ENCODE measurements around the gene MST1R.
A peak's percentile ranks its signal among the peaks of the same experiment; 100 is the strongest.

The MST1R gene

DNA sequence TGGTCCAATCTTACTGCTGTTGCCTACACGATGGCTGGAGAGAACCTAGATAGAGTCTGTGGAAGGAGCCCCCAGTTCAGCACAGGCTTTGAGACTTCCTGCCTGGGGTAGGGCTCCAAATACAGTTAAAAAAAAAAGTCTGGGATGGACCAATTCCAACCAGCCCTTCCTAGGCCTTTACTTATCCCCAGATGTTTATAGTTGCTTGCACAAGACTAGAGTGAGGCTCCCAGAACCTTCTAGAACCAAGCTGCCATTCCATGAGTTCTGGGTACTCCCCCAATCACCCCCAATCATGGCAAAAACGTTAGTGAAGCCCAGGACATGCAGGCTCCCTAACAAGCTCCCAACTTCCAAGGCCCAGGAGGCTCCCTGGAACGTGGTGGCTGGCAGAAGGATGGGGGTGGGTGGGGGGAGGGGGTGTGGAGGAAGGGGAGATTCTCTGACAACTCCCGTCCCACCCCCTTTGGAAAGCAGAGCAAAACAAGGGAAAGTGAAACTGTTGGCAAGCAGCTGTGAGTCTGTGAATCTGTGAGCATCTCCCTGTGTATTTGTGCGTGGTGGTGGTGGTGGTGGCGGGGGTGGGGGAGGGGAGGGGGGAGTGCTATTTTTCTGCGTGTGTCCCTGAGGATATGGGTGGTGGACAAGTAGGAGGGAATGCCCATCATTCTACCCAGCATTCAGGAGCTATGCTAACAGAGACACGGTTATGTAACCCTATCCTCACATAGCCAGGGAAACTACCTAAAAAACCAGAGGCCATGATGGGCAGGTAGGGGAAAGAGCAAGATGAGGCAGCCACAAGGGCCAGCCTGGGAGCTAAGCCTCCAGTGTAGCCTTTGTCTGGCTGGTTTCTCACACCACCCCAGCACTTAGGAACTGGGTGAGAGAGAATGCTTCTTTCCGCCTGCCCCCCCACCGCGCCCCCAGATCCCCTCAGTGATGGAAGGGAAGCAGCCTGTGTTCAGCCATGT, 2.0 kb downstream of the MST1R start:
- DNase-seq (ENCODE audit: low spot score) = peak; percentile 70
- TF ChIP-seq, protein P1, sequence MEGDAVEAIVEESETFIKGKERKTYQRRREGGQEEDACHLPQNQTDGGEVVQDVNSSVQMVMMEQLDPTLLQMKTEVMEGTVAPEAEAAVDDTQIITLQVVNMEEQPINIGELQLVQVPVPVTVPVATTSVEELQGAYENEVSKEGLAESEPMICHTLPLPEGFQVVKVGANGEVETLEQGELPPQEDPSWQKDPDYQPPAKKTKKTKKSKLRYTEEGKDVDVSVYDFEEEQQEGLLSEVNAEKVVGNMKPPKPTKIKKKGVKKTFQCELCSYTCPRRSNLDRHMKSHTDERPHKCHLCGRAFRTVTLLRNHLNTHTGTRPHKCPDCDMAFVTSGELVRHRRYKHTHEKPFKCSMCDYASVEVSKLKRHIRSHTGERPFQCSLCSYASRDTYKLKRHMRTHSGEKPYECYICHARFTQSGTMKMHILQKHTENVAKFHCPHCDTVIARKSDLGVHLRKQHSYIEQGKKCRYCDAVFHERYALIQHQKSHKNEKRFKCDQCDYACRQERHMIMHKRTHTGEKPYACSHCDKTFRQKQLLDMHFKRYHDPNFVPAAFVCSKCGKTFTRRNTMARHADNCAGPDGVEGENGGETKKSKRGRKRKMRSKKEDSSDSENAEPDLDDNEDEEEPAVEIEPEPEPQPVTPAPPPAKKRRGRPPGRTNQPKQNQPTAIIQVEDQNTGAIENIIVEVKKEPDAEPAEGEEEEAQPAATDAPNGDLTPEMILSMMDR (IDR thresholded peaks at IDR 0.05; ENCODE audit: borderline replicate concordance, control extremely low read depth, extremely low read depth, insufficient read depth, missing control alignments) = no peak
- in situ Hi-C loops (cut with MboI; ENCODE audit: low sequenced_read_pairs, unreplicated experiment) = no loop called here

DNA sequence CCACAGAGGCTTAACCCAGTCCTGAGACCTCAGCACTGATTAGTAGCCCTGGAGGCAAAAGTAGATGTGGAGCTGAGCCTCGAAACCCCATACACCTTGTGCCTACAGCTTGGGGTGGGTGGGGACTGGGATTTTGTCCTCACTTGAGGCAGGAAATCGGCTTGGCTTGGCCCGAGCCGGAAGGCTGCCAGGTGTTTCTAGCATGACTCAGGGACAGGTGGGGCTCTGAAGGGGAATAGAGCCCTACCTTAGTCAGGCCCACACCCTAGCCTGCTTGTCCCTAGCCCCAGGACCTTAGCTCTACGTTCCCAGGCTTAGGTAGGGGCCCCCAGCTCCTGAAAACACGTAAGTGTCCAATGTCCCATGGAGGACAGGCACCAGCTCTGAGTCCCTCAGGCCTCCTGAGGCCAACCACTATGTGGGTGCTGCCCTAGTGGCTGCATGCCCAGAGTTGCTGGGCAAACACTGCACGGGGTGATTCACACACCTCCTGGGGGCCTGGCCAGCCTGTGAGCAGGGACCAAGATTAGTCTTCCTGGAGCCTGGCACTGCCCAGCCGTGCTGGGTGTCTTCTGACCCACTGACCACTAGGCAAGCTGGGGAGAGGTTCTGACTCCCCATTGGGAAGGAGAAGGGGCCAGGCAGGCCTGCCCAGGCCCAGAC, 3.1 kb downstream of the MST1R start:
- DNase-seq (ENCODE audit: low spot score) = no peak
- in situ Hi-C loops (cut with MboI; ENCODE audit: low sequenced_read_pairs, unreplicated experiment) = no loop called here
- TF ChIP-seq, protein P1 (IDR thresholded peaks at IDR 0.05; ENCODE audit: borderline replicate concordance, control extremely low read depth, extremely low read depth, insufficient read depth, missing control alignments) = no peak

DNA sequence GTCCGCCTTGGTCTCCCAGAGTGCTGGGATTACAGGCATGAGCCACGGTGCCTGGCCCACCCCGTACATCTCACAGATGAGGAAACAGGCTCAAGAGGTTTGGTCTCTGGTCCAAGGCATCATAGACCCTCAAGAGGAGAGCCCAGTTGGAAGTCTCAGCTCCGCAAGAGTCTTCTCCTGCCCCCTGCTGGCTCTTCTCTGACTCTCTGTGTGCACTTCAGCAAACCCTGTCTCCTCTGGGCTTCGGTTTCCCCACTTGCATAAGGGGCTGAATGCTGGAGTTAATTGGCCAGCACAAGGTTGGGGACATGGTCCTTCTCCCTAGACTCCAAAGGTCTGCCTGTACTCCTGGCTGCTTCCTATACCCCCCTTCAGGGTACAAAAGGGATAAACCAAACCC, 3.9 kb downstream of the MST1R start:
- no peak for DNase-seq (ENCODE audit: low spot score)
- in situ Hi-C loops (cut with MboI; ENCODE audit: low sequenced_read_pairs, unreplicated experiment) = no loop called here
- TF ChIP-seq, protein P1 (IDR thresholded peaks at IDR 0.05; ENCODE audit: borderline replicate concordance, control extremely low read depth, extremely low read depth, insufficient read depth, missing control alignments) = no peak

DNA sequence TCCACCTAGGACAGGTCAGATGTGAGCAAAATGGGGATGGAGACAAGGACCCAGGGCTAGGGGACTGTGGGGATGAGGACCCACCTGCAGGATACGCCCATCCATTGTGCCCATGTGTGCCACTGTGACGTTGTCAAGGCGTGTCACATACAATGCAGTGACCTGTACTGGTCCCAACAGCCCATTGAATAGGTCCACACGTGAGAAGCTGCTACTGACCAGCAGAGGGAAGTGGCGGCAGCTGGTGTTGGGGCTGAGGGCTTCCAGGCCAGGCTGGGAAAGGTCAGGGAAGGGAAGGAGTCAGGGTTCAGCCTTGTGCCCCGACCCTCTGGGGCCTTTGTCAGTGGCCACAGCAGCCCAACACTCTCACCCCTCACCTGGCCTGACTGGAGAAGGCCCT, 4.7 kb downstream of the MST1R start:
- TF ChIP-seq, protein P1 (IDR thresholded peaks at IDR 0.05; ENCODE audit: borderline replicate concordance, control extremely low read depth, extremely low read depth, insufficient read depth, missing control alignments) = no peak
- in situ Hi-C loops (cut with MboI; ENCODE audit: low sequenced_read_pairs, unreplicated experiment) = no loop called here
- no peak for DNase-seq (ENCODE audit: low spot score)

DNA sequence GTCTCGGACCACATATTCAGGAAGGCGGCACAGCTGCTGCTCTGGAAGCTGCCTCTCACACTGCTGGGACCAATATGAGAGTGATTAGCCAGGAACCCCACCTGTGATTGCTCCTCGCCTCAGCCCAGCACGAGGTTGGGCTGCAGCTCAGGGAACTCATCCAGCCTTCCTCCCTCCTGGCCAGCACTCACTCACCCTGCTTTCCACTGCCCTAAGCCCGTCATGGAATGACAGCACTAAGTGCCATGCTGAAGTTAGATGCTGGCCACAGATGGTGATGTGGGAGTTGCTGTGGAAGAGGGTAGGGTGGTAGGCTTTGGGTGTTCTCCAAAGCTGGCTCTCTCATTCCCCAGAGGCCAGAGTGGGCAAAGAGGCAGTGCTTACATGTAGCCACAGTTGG, 7.3 kb downstream of the MST1R start:
- TF ChIP-seq, protein P1 (IDR thresholded peaks at IDR 0.05; ENCODE audit: borderline replicate concordance, control extremely low read depth, extremely low read depth, insufficient read depth, missing control alignments) = no peak
- in situ Hi-C loops (cut with MboI; ENCODE audit: low sequenced_read_pairs, unreplicated experiment) = no loop called here
- DNase-seq (ENCODE audit: low spot score) = no peak

GRCh38 chr3:49895791-49896190, 7.9 kb downstream of the MST1R start:
- in situ Hi-C loops (cut with MboI; ENCODE audit: low sequenced_read_pairs, unreplicated experiment) = no loop called here
- DNase-seq (ENCODE audit: low spot score) = no peak
- TF ChIP-seq, protein P1 (IDR thresholded peaks at IDR 0.05; ENCODE audit: borderline replicate concordance, control extremely low read depth, extremely low read depth, insufficient read depth, missing control alignments) = no peak

All from GM13976 (cell line).